SJCRH30 (cell line): ENCODE measurements around the gene SIRPB1. TPM values are rescaled to one million over a fixed set of nuclear protein-coding genes. Genes with fewer than 3 reads are reported as not detected.
"Not testable (repeated sequence)": the region's sequence is repeated elsewhere in the genome, so short reads cannot be mapped to it uniquely, and the experiment has no call there.

Experiments
- DNase-seq, 2 experiments: peaks; one replicate each; pipeline ENCODE4 v3.0.0-alpha.2; 2015 to 2020
- H3K27ac ChIP-seq: fragments of 250-450 bp; sonication (Bioruptor Pico); 2 replicates; pipeline ENCODE4 v1.5.1; 2020; ENCODE audit warnings: mild to moderate bottlenecking, moderate library complexity
- H3K27me3 ChIP-seq: fragments of 250-450 bp; sonication (Bioruptor Pico); 2 replicates; pipeline ENCODE4 v1.5.1; 2020; ENCODE audit warnings: mild to moderate bottlenecking, moderate library complexity
- H3K36me3 ChIP-seq: fragments of 250-450 bp; sonication (Bioruptor Pico); 2 replicates; pipeline ENCODE4 v1.5.1; 2020; ENCODE audit warnings: mild to moderate bottlenecking, moderate library complexity
- H3K4me1 ChIP-seq: fragments of 250-450 bp; sonication (Bioruptor Pico); 2 replicates; pipeline ENCODE4 v1.5.1; 2020; ENCODE audit warnings: mild to moderate bottlenecking, moderate library complexity
- H3K4me3 ChIP-seq: fragments of 250-450 bp; sonication (Bioruptor Pico); 2 replicates; pipeline ENCODE4 v1.5.1; 2020; ENCODE audit warnings: mild to moderate bottlenecking, moderate library complexity
- H3K9me3 ChIP-seq: fragments of 250-450 bp; sonication (Bioruptor Pico); replicated peaks from 2 replicates; pipeline ENCODE4 v1.5.1; 2020; ENCODE audit warnings: mild to moderate bottlenecking, moderate library complexity
- total RNA-seq: library from RNA; depleted of rRNA; stranded (reverse); fragments of >200 nt; shearing (Covaris generic); gene quantifications from 2 replicates; pipeline ENCODE4 v1.2.3, GENCODE V29; 2014

The SIRPB1 gene
- total RNA-seq, 1 experiment from 2014 or later: not detected

DNA sequence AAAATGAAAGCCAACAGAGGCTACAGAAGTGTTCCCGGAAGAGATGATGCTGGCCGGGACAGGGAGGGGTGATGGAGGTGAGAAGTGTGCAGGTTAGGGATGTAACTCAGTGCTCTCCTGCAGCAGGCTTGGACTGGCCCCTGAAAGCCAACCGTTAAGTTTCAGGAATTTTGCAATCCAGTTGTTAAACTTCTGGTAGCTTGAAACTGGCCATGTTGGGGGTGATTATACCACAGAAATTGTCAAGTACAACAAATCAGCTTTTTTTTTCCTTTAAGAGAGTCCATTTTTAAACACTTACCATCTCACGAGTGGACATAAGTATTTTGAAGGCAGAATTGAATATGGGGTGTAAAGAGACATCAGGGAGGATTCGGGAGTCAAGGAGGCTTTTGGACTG is 8.8 kb upstream of the SIRPB1 start:
- H3K27ac ChIP-seq: no peak overlapping the region
- no peaks in the 10 kb centered on the region for H3K36me3 ChIP-seq
- H3K9me3 ChIP-seq: no peaks in the 10 kb centered on the region
- no peak for DNase-seq
- peaks cover 8% of the 10 kb centered on the region for H3K27me3 ChIP-seq
- no peak overlapping the region for H3K4me3 ChIP-seq
- H3K4me1 ChIP-seq: no peaks in the 10 kb centered on the region

DNA sequence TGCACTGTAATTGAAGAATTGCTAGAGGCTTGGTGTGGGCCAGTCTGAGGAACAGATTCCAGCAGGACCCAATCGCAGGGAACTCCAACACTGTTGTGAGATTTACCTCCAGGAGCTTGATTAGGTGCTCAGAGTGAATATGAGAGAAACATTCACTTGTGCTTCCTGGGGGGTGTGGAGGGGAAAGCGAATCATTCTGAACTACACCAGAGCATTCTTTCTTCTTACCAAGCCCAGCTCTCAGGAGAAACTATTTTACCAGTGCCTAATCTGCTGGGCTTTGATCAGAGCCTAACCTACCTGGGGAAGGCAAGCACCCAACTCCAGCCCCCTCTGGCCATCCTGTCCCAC is 7.4 kb upstream of the SIRPB1 start:
- Histone ChIP-seq H3K4me1 (no peaks in the 10 kb centered on the region), H3K27ac (no peak overlapping the region), H3K27me3 (peaks cover 8% of the 10 kb centered on the region), H3K36me3 (no peaks in the 10 kb centered on the region), H3K9me3 (no peaks in the 10 kb centered on the region), H3K4me3 (no peak overlapping the region)
- DNase-seq: no peak

DNA sequence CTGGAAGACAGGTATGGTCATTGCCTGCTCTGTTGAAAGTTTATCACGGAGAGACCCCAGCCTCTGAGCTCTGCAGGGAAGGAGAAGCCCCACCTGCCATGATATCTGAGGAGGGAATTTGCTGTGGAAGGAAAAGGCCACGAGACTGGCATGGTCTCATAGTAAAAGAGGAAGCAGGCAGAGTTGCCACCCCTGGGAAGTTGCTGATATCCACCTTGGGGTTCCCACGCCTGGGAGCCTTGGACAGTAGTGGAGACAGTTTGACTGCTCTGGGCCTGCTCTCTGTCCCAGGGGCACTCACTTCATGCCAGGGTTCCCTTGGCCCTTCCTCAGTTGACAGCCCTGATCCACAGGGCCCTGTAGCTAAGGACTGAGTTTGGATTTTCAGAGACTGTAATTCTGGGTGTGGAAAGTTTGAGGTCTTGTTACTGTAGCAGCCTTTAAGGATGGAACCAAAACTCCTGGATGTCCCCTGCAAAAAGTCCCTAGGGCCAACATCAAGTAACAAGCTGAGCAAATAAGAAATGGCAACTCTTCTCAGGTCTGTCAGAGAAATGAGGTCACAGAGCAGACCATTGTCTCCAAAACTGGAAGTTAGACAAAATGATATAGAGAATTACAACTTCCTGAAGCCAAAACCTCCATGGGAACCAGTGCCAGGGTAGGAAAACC is 6.9 kb upstream of the SIRPB1 start:
- Histone ChIP-seq H3K4me1 (no peaks in the 10 kb centered on the region), H3K9me3 (no peaks in the 10 kb centered on the region), H3K4me3 (no peak overlapping the region), H3K27ac (no peak overlapping the region), H3K27me3 (peaks cover 8% of the 10 kb centered on the region), H3K36me3 (no peaks in the 10 kb centered on the region)
- DNase-seq: no peak

DNA sequence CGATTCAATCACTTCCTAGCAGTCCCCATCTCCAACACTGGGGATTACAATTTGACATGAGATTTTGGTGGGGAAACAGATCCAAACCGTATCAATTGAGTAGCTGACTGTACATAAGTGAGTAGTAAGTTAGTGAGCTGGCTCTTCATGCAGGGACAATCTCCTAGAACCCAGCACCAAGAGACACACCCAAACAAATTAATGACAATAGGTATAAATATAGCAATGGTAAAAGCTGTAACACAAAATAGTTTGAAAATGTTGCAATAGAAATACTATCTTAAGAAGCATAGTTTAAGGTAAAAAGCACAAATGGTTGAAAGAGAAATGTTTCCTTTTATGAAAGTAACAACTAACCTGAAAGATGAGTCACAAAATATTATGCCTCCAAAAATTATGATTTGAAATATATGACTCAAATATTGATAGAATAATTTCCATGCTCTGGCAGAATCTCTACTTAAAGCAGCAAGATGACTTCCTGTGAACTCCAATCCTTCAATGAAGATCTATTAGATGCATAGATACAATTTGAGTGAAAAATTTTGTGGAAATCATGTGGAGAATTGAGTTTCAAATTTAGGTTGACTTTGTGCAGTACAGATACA is 5.4 kb upstream of the SIRPB1 start:
- no peak for DNase-seq
- no peak overlapping the region for H3K27ac ChIP-seq
- H3K4me1 ChIP-seq: no peaks in the 10 kb centered on the region
- H3K4me3 ChIP-seq: no peak overlapping the region
- peaks cover 8% of the 10 kb centered on the region for H3K27me3 ChIP-seq
- H3K36me3 ChIP-seq: no peaks in the 10 kb centered on the region
- no peaks in the 10 kb centered on the region for H3K9me3 ChIP-seq

DNA sequence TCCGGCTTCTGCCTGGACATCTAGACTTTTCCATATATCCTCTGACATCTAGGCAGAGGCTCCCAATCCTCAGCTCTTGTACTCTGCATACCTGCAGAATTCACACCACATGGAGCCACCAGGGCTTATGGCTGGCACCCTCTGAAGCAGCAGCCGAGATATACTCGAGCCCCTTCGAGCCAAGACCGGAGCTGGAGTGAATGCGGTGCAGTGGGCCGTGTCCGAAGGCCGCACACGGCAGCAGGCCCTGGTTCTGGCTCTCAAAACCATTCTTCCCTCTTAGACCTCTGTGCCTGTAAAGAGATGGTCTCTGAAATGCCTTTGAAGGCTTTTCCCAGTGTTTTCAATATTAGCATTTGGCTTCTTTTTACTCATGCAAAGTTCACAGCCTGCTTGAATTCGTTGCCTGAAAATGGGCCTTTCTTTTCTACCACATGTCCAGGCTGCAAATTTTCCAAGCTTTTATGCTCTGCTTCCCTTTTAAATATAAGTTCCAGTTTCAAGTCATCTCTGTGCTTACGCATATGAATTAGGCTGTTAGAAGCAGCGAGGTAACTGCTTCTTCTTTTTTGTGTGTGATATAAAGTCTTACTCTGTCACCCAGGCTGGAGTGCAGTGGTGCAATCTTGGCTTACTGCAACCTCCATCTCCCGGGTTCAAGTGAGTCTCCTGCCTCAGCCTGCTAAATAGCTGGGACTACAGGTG is 3.8 kb upstream of the SIRPB1 start:
- DNase-seq: no peak
- Histone ChIP-seq H3K9me3 (no peaks in the 10 kb centered on the region), H3K4me1 (no peaks in the 10 kb centered on the region), H3K27ac (no peak overlapping the region), H3K36me3 (no peaks in the 10 kb centered on the region), H3K4me3 (no peak overlapping the region), H3K27me3 (peaks cover 4% of the 10 kb centered on the region)

DNA sequence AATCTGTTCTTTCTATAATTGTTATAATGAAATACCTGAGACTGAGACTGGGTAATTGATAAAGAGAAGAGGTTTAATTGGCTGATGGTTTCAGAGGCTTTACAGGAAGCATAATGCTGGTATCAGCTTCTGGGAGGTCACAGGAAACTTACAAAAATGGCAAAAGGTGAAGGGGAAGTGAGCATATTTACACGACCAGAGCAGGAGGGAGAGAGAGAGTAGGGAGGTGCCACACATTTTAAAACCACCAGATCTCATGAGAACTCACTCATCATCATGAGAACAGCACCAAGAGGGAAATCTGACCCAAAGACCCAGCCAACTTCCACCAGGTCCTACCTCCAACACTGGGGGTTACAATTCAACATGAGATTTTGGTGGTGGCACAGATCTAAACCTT is 2.6 kb upstream of the SIRPB1 start:
- Histone ChIP-seq H3K4me1 (no peaks in the 10 kb centered on the region), H3K27me3 (no peaks in the 10 kb centered on the region; the same call in 1 of the 2 replicates), H3K27ac (no peak overlapping the region), H3K4me3 (no peak overlapping the region), H3K36me3 (no peaks in the 10 kb centered on the region), H3K9me3 (no peaks in the 10 kb centered on the region)
- no peak for DNase-seq

DNA sequence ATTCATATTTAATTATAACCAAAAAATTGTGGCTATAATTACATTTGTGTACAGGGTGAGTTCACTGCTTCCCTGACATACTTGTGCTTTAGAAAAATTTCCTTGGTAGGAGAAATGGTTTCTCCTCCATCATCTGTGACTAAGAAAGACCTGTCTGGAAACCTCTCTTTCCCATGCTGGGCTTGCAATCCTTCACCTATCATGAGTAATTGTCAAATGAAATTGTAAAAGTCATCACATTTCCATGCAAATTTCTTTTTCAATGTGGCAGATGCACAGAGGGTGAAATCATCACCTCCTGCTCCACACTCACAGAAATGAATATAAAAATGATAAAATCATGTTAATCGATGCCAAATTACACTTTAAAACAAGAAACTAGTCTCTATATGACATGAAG is 1.5 kb upstream of the SIRPB1 start:
- DNase-seq: no peak
- Histone ChIP-seq H3K27me3 (no peaks in the 10 kb centered on the region), H3K36me3 (no peaks in the 10 kb centered on the region), H3K9me3 (no peaks in the 10 kb centered on the region), H3K4me1 (no peaks in the 10 kb centered on the region), H3K4me3 (no peak overlapping the region), H3K27ac (no peak overlapping the region)

DNA sequence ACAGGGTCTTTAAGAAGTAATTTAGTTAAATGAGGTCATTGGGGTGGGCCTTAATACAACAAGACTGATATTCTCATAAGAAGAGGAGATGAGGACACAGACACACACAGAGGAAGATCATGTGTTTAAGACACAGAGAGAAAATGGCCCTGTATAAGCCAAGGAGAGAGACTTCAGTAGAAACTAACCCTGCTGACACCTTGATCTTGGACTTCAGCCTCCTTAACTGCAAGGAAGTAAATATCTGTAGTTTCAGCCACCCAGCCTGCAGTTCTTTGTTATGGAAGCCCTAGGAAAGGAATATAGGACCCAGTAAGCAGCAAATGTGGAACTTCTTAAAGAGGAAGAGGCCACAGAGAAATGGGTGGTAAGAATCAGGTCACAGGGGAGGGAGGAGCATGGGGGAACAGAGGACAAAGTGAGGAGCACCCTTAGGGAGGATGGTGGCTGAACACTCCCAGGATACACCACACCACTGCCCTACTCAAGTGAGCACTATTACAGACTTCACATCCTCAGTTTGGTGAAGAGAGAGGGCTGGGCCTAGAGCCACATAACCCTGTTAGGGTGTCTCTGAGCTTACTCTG is 762 bp downstream of the SIRPB1 start:
- no peak for DNase-seq

DNA sequence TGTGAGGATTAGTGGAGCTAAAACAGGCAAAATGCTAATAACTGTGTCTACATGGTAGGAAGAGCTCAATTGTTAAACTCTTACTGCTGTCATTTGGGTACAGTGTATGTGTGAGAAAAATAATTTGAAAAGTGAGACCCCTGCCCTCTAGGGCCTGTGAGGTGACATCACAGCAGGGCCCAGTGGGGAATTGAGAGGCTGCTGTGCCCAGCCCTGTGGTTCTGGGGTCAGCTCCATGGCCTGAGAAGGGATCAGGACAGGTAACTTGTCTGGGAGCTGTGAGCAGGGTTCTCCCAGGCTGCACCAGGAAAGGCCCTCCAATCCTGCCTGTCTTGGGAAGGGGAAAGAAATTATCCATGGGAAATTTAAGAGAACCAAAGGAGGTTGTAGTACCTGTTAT is 1.3 kb downstream of the SIRPB1 start:
- Histone ChIP-seq H3K27ac (no peak overlapping the region), H3K36me3 (no peaks in the 10 kb centered on the region), H3K9me3 (no peaks in the 10 kb centered on the region), H3K4me3 (no peak overlapping the region), H3K4me1 (no peaks in the 10 kb centered on the region), H3K27me3 (no peaks in the 10 kb centered on the region)
- no peak for DNase-seq

More for the DNA sequence above, 762 bp downstream of the SIRPB1 start:
- Histone ChIP-seq H3K4me1 (no peaks in the 10 kb centered on the region), H3K27me3 (no peaks in the 10 kb centered on the region), H3K9me3 (no peaks in the 10 kb centered on the region), H3K27ac (no peak overlapping the region), H3K36me3 (no peaks in the 10 kb centered on the region), H3K4me3 (no peak overlapping the region)

DNA sequence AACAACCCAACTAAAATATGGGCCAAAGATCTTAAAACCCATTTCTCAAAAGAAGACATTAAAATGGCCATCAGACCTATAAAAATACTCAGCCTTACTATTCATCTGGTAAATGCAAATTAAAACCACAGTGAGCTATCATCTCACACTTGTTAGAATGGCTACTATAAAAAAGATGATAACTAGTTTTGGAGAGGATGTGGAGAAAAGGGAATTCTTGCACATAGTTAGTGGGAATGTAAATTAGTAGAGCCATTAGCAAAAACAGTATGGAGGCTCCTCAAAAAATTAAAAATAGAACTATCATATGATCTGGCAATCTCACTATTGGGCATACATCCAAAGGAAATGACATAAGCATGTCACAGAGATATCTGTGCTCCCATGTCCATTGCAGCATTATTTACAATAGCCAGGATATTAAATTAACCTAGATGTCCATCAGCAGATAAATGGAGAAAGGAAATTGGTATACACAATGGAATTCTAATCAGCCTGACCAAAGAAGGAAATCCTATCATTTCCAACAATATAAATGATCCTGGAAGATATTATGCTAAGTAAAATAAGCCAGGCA is 2.9 kb downstream of the SIRPB1 start:
- Histone ChIP-seq H3K36me3 (no peaks in the 10 kb centered on the region), H3K4me1 (no peaks in the 10 kb centered on the region), H3K4me3 (no peak overlapping the region), H3K27ac (no peak overlapping the region), H3K27me3 (no peaks in the 10 kb centered on the region), H3K9me3 (no peaks in the 10 kb centered on the region)
- no peak for DNase-seq

DNA sequence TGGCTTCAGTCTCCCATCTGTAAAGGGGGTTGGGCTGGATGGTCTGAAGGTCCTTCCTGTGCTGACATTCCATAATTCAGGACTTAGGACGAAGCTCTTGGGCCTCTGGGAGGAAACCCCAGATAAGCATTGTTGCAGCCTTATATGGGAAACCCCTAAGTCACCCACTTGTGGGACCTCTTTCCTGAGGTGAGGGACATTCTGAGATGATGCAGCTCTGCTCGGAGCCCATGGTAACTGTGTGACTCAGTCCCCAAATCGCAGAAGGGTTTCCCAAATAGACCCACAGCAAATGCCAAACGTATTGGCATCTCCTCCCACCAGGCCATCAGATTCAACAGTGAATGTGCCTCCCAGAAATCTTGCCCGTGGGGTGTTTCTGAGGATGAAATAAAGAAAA is 9.4 kb downstream of the SIRPB1 start:
- H3K27ac ChIP-seq, DNase-seq, H3K9me3 ChIP-seq, H3K4me3 ChIP-seq, H3K36me3 ChIP-seq, H3K27me3 ChIP-seq, H3K4me1 ChIP-seq: not testable (repeated sequence)

DNA sequence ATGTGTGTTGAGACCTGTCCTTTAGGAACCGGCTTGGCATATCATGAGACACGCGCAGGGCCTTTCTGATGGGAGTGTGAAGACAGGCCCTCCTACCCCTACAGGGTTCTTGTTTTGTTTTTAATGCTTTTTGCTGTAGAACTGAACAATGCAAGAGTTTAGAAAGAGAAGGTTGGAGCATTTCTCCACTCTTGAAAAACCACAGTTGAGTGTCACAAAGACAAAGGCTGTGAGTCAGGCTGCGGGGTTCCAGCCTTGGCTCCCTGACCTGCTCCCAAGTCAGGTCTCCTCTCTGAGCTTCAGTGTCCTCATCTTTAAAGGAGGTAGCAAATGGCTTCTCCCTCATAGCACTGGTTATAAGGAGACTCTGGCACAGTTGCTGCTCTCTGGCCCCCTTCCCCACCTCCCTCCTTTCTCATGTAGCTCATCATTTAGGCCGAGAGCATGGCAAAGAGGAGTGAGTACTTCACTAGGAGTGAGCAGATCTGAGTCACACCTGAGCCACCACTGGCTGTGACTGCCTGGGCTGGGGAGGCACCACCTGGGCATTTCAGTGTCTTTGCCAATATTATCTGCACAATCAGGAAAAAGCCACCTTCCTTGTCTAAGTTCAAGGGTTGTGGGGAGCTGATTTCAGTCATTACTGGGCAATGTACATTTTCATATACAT is 11.0 kb downstream of the SIRPB1 start:
- H3K4me3 ChIP-seq, DNase-seq, H3K27me3 ChIP-seq, H3K4me1 ChIP-seq, H3K9me3 ChIP-seq, H3K27ac ChIP-seq, H3K36me3 ChIP-seq: not testable (repeated sequence)

DNA sequence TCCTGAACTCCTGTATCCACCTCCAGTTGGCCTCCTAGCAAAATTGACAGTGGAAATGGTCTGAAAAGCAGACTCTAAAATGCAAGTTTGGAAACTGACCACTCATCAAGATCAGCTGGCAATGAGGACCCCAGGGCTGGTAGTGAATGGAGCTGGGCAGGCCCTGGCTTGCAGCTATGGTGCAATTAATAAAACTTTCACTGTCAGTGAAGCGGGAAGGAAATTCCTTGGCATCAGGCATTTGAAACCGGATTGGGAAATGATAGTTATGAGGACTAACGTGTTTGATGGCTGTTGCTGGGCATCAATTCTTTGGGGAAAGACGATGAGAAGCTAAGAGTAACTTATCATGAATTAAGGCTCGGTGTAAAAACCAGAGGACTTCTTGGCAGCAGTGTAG is 19.1 kb downstream of the SIRPB1 start:
- Histone ChIP-seq H3K36me3 (no peaks in the 10 kb centered on the region), H3K4me1 (no peaks in the 10 kb centered on the region), H3K9me3 (no peaks in the 10 kb centered on the region), H3K4me3 (no peak overlapping the region), H3K27me3 (no peaks in the 10 kb centered on the region), H3K27ac (no peak overlapping the region)
- DNase-seq: no peak

DNA sequence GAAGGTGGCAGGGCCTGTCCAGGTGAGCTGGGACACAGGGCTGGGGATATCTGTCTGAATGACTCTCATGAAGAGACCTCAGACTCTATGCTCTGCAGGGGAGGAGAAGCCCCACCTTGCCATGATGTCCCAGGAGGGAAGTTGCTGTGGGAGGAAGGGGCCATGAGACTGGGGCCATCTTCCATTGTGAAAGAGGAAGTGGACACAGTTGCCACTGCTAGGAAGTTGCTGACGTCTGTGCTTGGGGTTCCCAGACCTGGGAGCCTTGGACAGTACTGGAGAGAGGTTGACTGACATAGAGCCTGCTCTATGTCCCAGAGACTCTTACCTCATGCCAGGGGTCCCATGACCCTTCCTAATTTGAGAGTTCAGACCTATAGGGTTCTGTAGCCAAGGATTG is 24.5 kb downstream of the SIRPB1 start:
- no peak overlapping the region for H3K4me3 ChIP-seq
- H3K27me3 ChIP-seq: no peaks in the 10 kb centered on the region
- H3K27ac ChIP-seq: no peak overlapping the region
- no peaks in the 10 kb centered on the region for H3K9me3 ChIP-seq
- no peaks in the 10 kb centered on the region for H3K36me3 ChIP-seq
- no peak for DNase-seq
- no peaks in the 10 kb centered on the region for H3K4me1 ChIP-seq
